Thyroid gland (tissue), 4 donors: ENCODE results near the gene POMGNT1.

Source experiments
- POLR2A ChIP-seq, 2 donors: fragments of 450-650 bp; IDR thresholded peaks; one replicate each; pipeline ENCODE4 v1.6.1; 2017; ENCODE audit warnings: antibody characterized with exemption in 2 of 2, mild to moderate bottlenecking in 2 of 2, moderate library complexity in 1 of 2
- TF ChIP-seq, protein P1 (sequence below), 6 experiments: fragments of 200-600 bp in 3 of 6; fragments of 450-650 bp in 3 of 6; sonication (generic) in 3 of 6; IDR thresholded peaks; one replicate each; pipeline ENCODE4 v1.5.1; 2016 to 2019; ENCODE audit warnings: antibody characterized with exemption in 6 of 6, mild to moderate bottlenecking in 2 of 6, inconsistent platforms in 1 of 6, moderate library complexity in 1 of 6

- TF ChIP-seq, protein P1, sequence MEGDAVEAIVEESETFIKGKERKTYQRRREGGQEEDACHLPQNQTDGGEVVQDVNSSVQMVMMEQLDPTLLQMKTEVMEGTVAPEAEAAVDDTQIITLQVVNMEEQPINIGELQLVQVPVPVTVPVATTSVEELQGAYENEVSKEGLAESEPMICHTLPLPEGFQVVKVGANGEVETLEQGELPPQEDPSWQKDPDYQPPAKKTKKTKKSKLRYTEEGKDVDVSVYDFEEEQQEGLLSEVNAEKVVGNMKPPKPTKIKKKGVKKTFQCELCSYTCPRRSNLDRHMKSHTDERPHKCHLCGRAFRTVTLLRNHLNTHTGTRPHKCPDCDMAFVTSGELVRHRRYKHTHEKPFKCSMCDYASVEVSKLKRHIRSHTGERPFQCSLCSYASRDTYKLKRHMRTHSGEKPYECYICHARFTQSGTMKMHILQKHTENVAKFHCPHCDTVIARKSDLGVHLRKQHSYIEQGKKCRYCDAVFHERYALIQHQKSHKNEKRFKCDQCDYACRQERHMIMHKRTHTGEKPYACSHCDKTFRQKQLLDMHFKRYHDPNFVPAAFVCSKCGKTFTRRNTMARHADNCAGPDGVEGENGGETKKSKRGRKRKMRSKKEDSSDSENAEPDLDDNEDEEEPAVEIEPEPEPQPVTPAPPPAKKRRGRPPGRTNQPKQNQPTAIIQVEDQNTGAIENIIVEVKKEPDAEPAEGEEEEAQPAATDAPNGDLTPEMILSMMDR (IDR thresholded peaks at IDR 0.05), result no peak
- TF ChIP-seq POLR2A (IDR thresholded peaks at IDR 0.05), result peak in 1 of 2 donors; percentile 61
Observed at GRCh38 chr1:46246548-46247435, 48.6 kb upstream of the POMGNT1 start.
